Osteocyte (in vitro differentiated cells): Measurements from ENCODE around the gene CLCF1. TPM values are rescaled to one million over a fixed set of nuclear protein-coding genes. Genes with fewer than 3 reads are reported as not detected.
"Not testable (repeated sequence)": the region's sequence is repeated elsewhere in the genome, so short reads cannot be mapped to it uniquely, and the experiment has no call there.

Source experiments
- DNase-seq: peaks from one replicate; pipeline ENCODE4 v3.0.0; 2021; ENCODE audit warnings: mixed read lengths; ENCODE audit not compliant: unreplicated experiment; ENCODE audit errors: extremely low spot score
- H3K27ac Mint-ChIP-seq: one replicate; pipeline ENCODE4 v1.8.0; 2021; ENCODE audit warnings: mild to moderate bottlenecking, mixed read lengths; ENCODE audit not compliant: unreplicated experiment
- H3K27me3 Mint-ChIP-seq: one replicate; pipeline ENCODE4 v1.8.0; 2021; ENCODE audit warnings: mixed read lengths; ENCODE audit not compliant: unreplicated experiment
- H3K36me3 Mint-ChIP-seq: one replicate; pipeline ENCODE4 v1.8.0; 2021; ENCODE audit warnings: mixed read lengths; ENCODE audit not compliant: unreplicated experiment
- H3K4me1 Mint-ChIP-seq: one replicate; pipeline ENCODE4 v1.8.0; 2021; ENCODE audit warnings: mixed read lengths; ENCODE audit not compliant: unreplicated experiment
- H3K4me3 Mint-ChIP-seq: one replicate; pipeline ENCODE4 v1.8.0; 2021; ENCODE audit warnings: mild to moderate bottlenecking, moderate library complexity, mixed read lengths; ENCODE audit not compliant: unreplicated experiment
- H3K9me3 Mint-ChIP-seq: one replicate; pipeline ENCODE4 v1.8.0; 2021; ENCODE audit warnings: mixed read lengths; ENCODE audit not compliant: unreplicated experiment
- total RNA-seq: library from RNA; stranded (reverse); gene quantifications from 2 replicates; pipeline ENCODE4 v1.2.1, GENCODE V29; 2021
- TF ChIP-seq, protein P1 (sequence below): fragments of 200-600 bp; sonication (generic); IDR thresholded peaks from 2 replicates; pipeline ENCODE4 v1.5.0; 2021; ENCODE audit warnings: antibody characterized with exemption, mild to moderate bottlenecking, moderate library complexity

The CLCF1 gene
- total RNA-seq, 1 donor from 2014 or later = 7.8 TPM

- DNase-seq = no peak
- Mint-ChIP-seq H3K9me3 (no peaks in the 10 kb centered on the region), H3K27me3 (no peaks in the 10 kb centered on the region)
These were observed 49.9 kb downstream of the CLCF1 start for GRCh38 chr11:67323526-67323925.

DNA sequence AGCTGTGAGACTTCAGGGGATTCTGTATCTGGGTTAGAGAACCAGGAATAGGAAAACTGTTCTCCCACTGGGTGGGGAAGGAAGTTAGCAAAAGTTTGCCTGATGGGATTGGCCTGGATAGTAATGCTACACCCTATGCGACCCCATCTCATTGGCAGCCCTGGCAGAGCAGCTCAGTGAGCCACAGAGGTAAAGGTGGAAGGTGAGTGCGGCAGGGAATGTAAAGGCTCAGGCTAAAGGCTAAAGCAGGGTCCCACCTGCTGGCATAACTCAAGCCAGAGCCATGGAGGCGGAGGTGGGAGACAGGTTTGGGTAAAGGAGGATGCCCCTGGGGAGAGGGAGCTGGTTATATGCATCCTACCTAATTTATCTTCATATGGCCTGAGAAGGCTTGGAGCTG, 51.3 kb downstream of the CLCF1 start:
- H3K27ac Mint-ChIP-seq = no peak overlapping the region
- H3K9me3 Mint-ChIP-seq = no peaks in the 10 kb centered on the region
- no peak for DNase-seq
- peaks cover 2% of the 10 kb centered on the region for H3K36me3 Mint-ChIP-seq
- H3K4me1 Mint-ChIP-seq = peaks cover 10% of the 10 kb centered on the region
- no peak overlapping the region for H3K4me3 Mint-ChIP-seq
- TF ChIP-seq, protein P1, sequence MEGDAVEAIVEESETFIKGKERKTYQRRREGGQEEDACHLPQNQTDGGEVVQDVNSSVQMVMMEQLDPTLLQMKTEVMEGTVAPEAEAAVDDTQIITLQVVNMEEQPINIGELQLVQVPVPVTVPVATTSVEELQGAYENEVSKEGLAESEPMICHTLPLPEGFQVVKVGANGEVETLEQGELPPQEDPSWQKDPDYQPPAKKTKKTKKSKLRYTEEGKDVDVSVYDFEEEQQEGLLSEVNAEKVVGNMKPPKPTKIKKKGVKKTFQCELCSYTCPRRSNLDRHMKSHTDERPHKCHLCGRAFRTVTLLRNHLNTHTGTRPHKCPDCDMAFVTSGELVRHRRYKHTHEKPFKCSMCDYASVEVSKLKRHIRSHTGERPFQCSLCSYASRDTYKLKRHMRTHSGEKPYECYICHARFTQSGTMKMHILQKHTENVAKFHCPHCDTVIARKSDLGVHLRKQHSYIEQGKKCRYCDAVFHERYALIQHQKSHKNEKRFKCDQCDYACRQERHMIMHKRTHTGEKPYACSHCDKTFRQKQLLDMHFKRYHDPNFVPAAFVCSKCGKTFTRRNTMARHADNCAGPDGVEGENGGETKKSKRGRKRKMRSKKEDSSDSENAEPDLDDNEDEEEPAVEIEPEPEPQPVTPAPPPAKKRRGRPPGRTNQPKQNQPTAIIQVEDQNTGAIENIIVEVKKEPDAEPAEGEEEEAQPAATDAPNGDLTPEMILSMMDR = no peak
- H3K27me3 Mint-ChIP-seq = no peaks in the 10 kb centered on the region

More at GRCh38 chr11:67323526-67323925, 49.9 kb downstream of the CLCF1 start:
- peaks cover 2% of the 10 kb centered on the region for H3K36me3 Mint-ChIP-seq
- TF ChIP-seq, protein P1 = no peak
- H3K4me3 Mint-ChIP-seq = no peak overlapping the region
- H3K27ac Mint-ChIP-seq = no peak overlapping the region
- peaks cover 4% of the 10 kb centered on the region for H3K4me1 Mint-ChIP-seq

GRCh38 chr11:67321313-67321871, 52.0 kb downstream of the CLCF1 start:
- H3K9me3 Mint-ChIP-seq = no peaks in the 10 kb centered on the region
- DNase-seq = no peak
- no peak overlapping the region for H3K4me3 Mint-ChIP-seq
- peaks cover 13% of the 10 kb centered on the region for H3K4me1 Mint-ChIP-seq
- TF ChIP-seq, protein P1 = no peak
- no peak overlapping the region for H3K27ac Mint-ChIP-seq
- no peaks in the 10 kb centered on the region for H3K27me3 Mint-ChIP-seq
- peaks cover 2% of the 10 kb centered on the region for H3K36me3 Mint-ChIP-seq

GRCh38 chr11:67320691-67321090, 52.7 kb downstream of the CLCF1 start:
- no peaks in the 10 kb centered on the region for H3K27me3 Mint-ChIP-seq
- H3K9me3 Mint-ChIP-seq = no peaks in the 10 kb centered on the region
- H3K4me3 Mint-ChIP-seq = no peak overlapping the region
- H3K36me3 Mint-ChIP-seq = no peaks in the 10 kb centered on the region
- no peak overlapping the region for H3K27ac Mint-ChIP-seq
- peaks cover 13% of the 10 kb centered on the region for H3K4me1 Mint-ChIP-seq
- DNase-seq = no peak
- TF ChIP-seq, protein P1 = no peak

DNA sequence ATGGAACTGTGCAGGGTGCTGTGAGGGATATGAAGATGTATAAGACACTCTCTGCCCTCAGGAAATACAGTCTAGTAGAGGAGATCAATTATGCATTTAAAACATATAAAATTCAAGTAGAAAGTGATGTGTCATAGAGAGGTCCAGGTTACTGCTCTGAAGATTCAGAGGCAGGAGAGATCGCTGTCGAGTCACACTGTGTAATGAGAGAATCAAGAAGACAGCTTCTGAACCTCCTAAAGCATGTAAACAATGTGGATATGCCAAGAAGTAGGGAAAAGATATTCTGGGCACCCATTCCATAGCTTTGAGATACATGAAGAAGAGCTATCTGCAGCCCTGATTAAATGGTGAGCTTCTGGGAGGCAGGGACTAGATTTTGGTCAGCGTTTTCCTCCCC, 53.4 kb downstream of the CLCF1 start:
- Mint-ChIP-seq H3K27me3 (no peaks in the 10 kb centered on the region), H3K4me3 (no peak overlapping the region), H3K27ac (no peak overlapping the region), H3K4me1 (peaks cover 13% of the 10 kb centered on the region), H3K36me3 (no peaks in the 10 kb centered on the region), H3K9me3 (no peaks in the 10 kb centered on the region)
- no peak for DNase-seq
- TF ChIP-seq, protein P1 = no peak

DNA sequence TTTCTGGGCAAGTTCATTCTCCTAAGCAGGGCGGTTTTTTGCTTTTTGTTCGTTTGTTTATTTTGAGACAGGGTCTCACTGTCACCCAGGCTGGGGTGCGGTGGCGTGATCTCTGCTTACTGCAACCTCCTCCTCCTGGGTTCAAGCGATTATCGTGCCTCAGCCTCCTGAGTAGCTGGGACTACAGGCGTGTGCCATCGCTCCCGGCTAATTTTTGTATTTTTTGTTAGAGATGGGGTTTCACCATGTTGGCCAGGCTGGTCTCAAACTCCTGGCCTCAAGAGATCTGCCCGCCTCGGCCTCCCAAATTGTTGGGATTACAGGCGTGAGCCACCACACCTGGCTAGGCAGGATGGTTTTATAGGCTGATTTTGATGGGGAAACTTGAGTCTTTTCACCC, 54.5 kb downstream of the CLCF1 start:
- H3K4me3 Mint-ChIP-seq = peak overlapping the region; percentile 97
- H3K4me1 Mint-ChIP-seq = peaks cover 13% of the 10 kb centered on the region
- not testable (repeated sequence) for H3K27me3 Mint-ChIP-seq

More for the DNA sequence above, 54.5 kb downstream of the CLCF1 start:
- H3K27ac Mint-ChIP-seq, H3K9me3 Mint-ChIP-seq, DNase-seq, H3K36me3 Mint-ChIP-seq: not testable (repeated sequence)
